HCT116 (cell line): ENCODE measurements around the gene OR52A5.

Experiments
- CEBPB ChIP-seq: IDR thresholded peaks from 2 replicates; pipeline ENCODE4 v1.6.1; 2012; ENCODE audit warnings: low read depth
- ELF1 ChIP-seq: IDR thresholded peaks from 2 replicates; pipeline ENCODE4 v1.6.1; 2012; ENCODE audit warnings: low read depth, borderline replicate concordance
- EZH2phosphoT487 ChIP-seq: fragments of 200-600 bp; IDR thresholded peaks from 2 replicates; pipeline ENCODE4 v1.6.1; 2018; ENCODE audit warnings: antibody characterized with exemption, borderline replicate concordance
- FOSL1 ChIP-seq: IDR thresholded peaks from 2 replicates; pipeline ENCODE4 v1.6.1; 2012; ENCODE audit warnings: low read depth
- MAX ChIP-seq: IDR thresholded peaks from 2 replicates; pipeline ENCODE4 v1.6.1; 2012
- POLR2A ChIP-seq: IDR thresholded peaks from 2 replicates; pipeline ENCODE4 v1.7.0; 2011; ENCODE audit warnings: borderline replicate concordance; ENCODE audit not compliant: insufficient read depth, insufficient read length; ENCODE audit errors: extremely low read depth
- POLR2AphosphoS5 ChIP-seq: IDR thresholded peaks from 2 replicates; pipeline ENCODE4 v1.6.1; 2011; ENCODE audit warnings: mild to moderate bottlenecking, low read depth, low read length, moderate library complexity
- RAD21 ChIP-seq: IDR thresholded peaks from 2 replicates; pipeline ENCODE4 v1.6.1; 2012; ENCODE audit warnings: low read depth, mild to moderate bottlenecking
- SIN3A ChIP-seq: IDR thresholded peaks from 2 replicates; pipeline ENCODE4 v1.6.1; 2012; ENCODE audit warnings: low read depth
- TF ChIP-seq, protein P1 (sequence below), 3 experiments: fragments of 200-600 bp in 1 of 3; sonication (generic) in 1 of 3; IDR thresholded peaks in 2 of 3; conservative IDR thresholded peaks in 1 of 3; 2 replicates each; pipeline ENCODE4 v1.5.1; 2012 to 2017; ENCODE audit warnings: low read depth in 2 of 3, low read length in 2 of 3, antibody characterized with exemption in 1 of 3, borderline replicate concordance in 1 of 3, control low read depth in 1 of 3, mild to moderate bottlenecking in 1 of 3, mixed read lengths in 1 of 3, mixed run types in 1 of 3, moderate library complexity in 1 of 3; ENCODE audit not compliant: insufficient read depth in 1 of 3

GRCh38 chr11:5092821-5093585 is 45.2 kb downstream of the OR52A5 start:
- TF ChIP-seq CEBPB (no peak), POLR2A (no peak), RAD21 (no peak), FOSL1 (no peak), MAX (no peak), ELF1 (no peak), POLR2AphosphoS5 (no peak), SIN3A (no peak), EZH2phosphoT487 (no peak)
- TF ChIP-seq, protein P1, sequence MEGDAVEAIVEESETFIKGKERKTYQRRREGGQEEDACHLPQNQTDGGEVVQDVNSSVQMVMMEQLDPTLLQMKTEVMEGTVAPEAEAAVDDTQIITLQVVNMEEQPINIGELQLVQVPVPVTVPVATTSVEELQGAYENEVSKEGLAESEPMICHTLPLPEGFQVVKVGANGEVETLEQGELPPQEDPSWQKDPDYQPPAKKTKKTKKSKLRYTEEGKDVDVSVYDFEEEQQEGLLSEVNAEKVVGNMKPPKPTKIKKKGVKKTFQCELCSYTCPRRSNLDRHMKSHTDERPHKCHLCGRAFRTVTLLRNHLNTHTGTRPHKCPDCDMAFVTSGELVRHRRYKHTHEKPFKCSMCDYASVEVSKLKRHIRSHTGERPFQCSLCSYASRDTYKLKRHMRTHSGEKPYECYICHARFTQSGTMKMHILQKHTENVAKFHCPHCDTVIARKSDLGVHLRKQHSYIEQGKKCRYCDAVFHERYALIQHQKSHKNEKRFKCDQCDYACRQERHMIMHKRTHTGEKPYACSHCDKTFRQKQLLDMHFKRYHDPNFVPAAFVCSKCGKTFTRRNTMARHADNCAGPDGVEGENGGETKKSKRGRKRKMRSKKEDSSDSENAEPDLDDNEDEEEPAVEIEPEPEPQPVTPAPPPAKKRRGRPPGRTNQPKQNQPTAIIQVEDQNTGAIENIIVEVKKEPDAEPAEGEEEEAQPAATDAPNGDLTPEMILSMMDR (IDR thresholded peaks at IDR 0.05 in 2 of 3, conservative IDR thresholded peaks at IDR 0.05 in 1 of 3; ENCODE audit: borderline replicate concordance in 1 of 3, insufficient read depth in 1 of 3, low read depth in 2 of 3, low read length in 2 of 3): no peak
